KMS-11 (cell line): ENCODE measurements around the gene PTGES3.

ENCODE experiments used
- H2AFZ ChIP-seq: fragments of 200-600 bp; sonication (generic); 2 replicates; pipeline ENCODE4 v1.6.1; 2016; ENCODE audit warnings: antibody characterized with exemption, mixed run types, low read depth
- H3K27ac ChIP-seq: fragments of 200-600 bp; sonication (generic); 2 replicates; pipeline ENCODE4 v1.6.1; 2016; ENCODE audit warnings: mild to moderate bottlenecking, mixed run types
- H3K27me3 ChIP-seq: fragments of 200-600 bp; sonication (generic); 2 replicates; pipeline ENCODE4 v1.6.1; 2017; ENCODE audit warnings: mild to moderate bottlenecking, low read depth, mixed run types, moderate library complexity; ENCODE audit not compliant: insufficient read depth
- H3K36me3 ChIP-seq: fragments of 200-600 bp; sonication (generic); 2 replicates; pipeline ENCODE4 v1.6.1; 2017; ENCODE audit warnings: mild to moderate bottlenecking, mixed run types; ENCODE audit not compliant: insufficient read depth
- H3K4me1 ChIP-seq: fragments of 200-600 bp; sonication (generic); 2 replicates; pipeline ENCODE4 v1.6.1; 2016; ENCODE audit warnings: mild to moderate bottlenecking, low read depth, mixed run types; ENCODE audit not compliant: poor library complexity, severe bottlenecking
- H3K4me2 ChIP-seq: fragments of 200-600 bp; sonication (generic); 2 replicates; pipeline ENCODE4 v1.7.0; 2016; ENCODE audit warnings: mild to moderate bottlenecking, mixed run types
- H3K4me3 ChIP-seq: fragments of 200-600 bp; sonication (generic); IDR thresholded peaks from 2 replicates; pipeline ENCODE4 v1.6.1; 2017; ENCODE audit warnings: low read depth, low read length, mixed read lengths; ENCODE audit not compliant: insufficient read depth
- H3K79me2 ChIP-seq: fragments of 200-600 bp; sonication (generic); 2 replicates; pipeline ENCODE4 v1.6.1; 2016; ENCODE audit warnings: low read depth, mixed run types; ENCODE audit not compliant: insufficient read depth
- H3K9ac ChIP-seq: fragments of 200-600 bp; sonication (generic); 2 replicates; pipeline ENCODE4 v1.6.1; 2016; ENCODE audit warnings: mild to moderate bottlenecking, mixed run types
- H4K20me1 ChIP-seq: fragments of 200-600 bp; sonication (generic); 2 replicates; pipeline ENCODE4 v1.6.1; 2016; ENCODE audit warnings: mild to moderate bottlenecking, mixed run types; ENCODE audit not compliant: insufficient read depth
- TF ChIP-seq, protein P1 (sequence below): fragments of 200-600 bp; sonication (generic); conservative IDR thresholded peaks from 2 replicates; pipeline ENCODE4 v1.6.1; 2017; ENCODE audit warnings: low read depth, mild to moderate bottlenecking, antibody characterized with exemption, low read length, moderate library complexity, mixed read lengths

PTGES3 gene

DNA sequence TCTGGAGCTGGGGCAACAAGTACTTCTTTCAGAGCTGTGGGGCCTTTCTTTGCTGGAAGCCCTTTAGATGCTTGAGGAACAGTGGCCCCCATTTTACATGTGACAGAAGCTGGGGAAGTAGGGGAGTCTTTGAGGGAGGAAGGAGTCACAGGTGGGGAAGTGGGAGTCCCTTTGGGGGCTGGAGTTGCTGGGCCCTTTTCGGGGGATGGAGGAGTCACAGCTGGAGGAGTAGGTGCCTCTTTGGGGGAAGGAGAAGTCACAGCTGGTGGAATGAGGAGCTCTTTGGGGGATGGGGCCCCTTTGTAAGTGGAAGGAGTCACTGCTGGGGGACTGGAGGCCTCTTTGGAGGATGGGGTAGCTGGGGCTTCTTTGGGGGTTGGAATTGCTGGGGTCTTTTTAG lies 28.4 kb upstream of the PTGES3 start:
- Histone ChIP-seq H3K4me3 (no peak overlapping the region), H2AFZ (no peak overlapping the region), H3K27me3 (no peaks in the 10 kb centered on the region), H3K9ac (no peak overlapping the region), H3K27ac (no peak overlapping the region; the same call in 1 of the 2 replicates), H4K20me1 (peaks cover 60% of the 10 kb centered on the region), H3K36me3 (peaks cover 41% of the 10 kb centered on the region; the same call in 1 of the 2 replicates), H3K4me1 (peaks cover 60% of the 10 kb centered on the region), H3K79me2 (peaks cover 75% of the 10 kb centered on the region), H3K4me2 (no peak overlapping the region)
- TF ChIP-seq, protein P1, sequence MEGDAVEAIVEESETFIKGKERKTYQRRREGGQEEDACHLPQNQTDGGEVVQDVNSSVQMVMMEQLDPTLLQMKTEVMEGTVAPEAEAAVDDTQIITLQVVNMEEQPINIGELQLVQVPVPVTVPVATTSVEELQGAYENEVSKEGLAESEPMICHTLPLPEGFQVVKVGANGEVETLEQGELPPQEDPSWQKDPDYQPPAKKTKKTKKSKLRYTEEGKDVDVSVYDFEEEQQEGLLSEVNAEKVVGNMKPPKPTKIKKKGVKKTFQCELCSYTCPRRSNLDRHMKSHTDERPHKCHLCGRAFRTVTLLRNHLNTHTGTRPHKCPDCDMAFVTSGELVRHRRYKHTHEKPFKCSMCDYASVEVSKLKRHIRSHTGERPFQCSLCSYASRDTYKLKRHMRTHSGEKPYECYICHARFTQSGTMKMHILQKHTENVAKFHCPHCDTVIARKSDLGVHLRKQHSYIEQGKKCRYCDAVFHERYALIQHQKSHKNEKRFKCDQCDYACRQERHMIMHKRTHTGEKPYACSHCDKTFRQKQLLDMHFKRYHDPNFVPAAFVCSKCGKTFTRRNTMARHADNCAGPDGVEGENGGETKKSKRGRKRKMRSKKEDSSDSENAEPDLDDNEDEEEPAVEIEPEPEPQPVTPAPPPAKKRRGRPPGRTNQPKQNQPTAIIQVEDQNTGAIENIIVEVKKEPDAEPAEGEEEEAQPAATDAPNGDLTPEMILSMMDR: no peak

DNA sequence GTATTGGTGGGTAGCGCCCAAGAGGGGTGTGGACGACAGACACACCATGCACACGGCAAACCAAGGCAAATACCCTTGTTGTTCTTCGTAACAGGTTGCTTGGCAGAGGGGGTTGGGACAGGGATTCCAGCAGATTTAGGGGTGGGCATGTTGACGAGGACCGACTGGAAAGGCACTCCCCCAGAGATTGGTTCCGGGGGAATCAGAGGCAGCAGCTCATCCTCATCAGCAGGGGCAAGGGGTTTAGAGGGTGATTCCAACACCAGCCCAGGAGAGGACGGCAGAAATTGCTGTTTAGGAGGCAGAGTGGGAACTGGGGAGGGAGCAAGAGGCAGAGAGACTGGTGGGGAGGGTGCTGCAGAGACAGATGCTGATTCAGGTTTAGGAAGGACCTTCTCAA lies 27.7 kb upstream of the PTGES3 start:
- H3K27me3 ChIP-seq: no peaks in the 10 kb centered on the region
- H3K79me2 ChIP-seq: peaks cover 69% of the 10 kb centered on the region
- TF ChIP-seq, protein P1: no peak
- no peak overlapping the region; the same call in 1 of the 2 replicates for H3K27ac ChIP-seq
- no peak overlapping the region for H3K4me2 ChIP-seq
- peaks cover 54% of the 10 kb centered on the region for H3K4me1 ChIP-seq
- H4K20me1 ChIP-seq: peaks cover 56% of the 10 kb centered on the region
- peaks cover 40% of the 10 kb centered on the region; the same call in 1 of the 2 replicates for H3K36me3 ChIP-seq
- H2AFZ ChIP-seq: no peak overlapping the region
- no peak overlapping the region for H3K9ac ChIP-seq
- no peak overlapping the region for H3K4me3 ChIP-seq

DNA sequence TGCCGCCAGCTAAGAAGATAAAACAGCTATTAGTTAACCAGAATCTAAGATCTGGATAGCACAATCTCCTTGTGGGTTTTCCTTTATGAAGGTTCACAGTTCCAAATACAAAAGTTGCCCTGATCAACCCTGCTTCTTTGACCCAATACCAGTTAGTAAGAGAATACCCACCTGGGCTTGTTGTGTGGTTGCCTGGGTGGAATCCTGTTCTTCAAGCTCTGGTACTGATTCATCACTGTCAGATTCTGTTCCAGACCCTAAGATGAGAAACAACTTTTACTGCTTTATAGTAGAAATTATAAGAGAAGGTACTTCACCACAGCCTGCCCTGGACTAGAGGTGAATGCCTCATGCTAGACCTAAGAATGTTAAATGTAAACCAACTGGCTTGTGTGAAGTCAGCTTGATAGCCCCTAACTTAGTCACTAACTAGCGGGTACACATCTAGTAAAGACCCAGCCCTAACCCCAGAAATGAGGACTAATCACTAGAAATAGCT lies 26.4 kb upstream of the PTGES3 start:
- H3K36me3 ChIP-seq: peaks cover 27% of the 10 kb centered on the region; the same call in 1 of the 2 replicates
- no peak overlapping the region for H3K9ac ChIP-seq
- H3K4me3 ChIP-seq: no peak overlapping the region
- H4K20me1 ChIP-seq: peaks cover 42% of the 10 kb centered on the region
- peaks cover 55% of the 10 kb centered on the region for H3K79me2 ChIP-seq
- H3K4me2 ChIP-seq: no peak overlapping the region
- peaks cover 40% of the 10 kb centered on the region for H3K4me1 ChIP-seq
- H2AFZ ChIP-seq: no peak overlapping the region
- H3K27ac ChIP-seq: no peak overlapping the region
- TF ChIP-seq, protein P1: no peak
- no peaks in the 10 kb centered on the region for H3K27me3 ChIP-seq

DNA sequence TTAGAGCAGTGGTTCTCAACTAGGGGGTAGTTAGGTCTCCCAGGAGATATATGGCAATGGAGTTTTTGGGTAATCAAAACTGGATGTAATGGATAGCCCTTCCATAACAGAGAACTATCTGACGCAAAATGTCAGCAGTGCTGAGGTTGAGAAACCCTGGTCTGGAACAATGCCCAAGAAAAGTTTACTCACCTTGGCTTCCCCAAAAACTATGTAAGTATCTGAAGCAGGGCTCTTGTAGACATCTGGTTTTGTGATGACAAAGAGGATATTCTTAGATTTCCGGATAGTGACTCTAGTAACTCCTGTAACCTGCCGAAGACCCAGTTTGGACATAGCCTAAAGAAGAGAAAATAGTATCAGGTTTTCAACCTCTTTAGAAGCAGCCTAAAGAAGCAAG lies 25.3 kb upstream of the PTGES3 start:
- peaks cover 44% of the 10 kb centered on the region for H3K79me2 ChIP-seq
- no peak overlapping the region for H3K4me2 ChIP-seq
- peaks cover 26% of the 10 kb centered on the region; the same call in 1 of the 2 replicates for H3K36me3 ChIP-seq
- no peak overlapping the region for H3K9ac ChIP-seq
- H4K20me1 ChIP-seq: peaks cover 34% of the 10 kb centered on the region
- no peak overlapping the region for H3K27ac ChIP-seq
- H3K4me1 ChIP-seq: peaks cover 29% of the 10 kb centered on the region
- H3K27me3 ChIP-seq: no peaks in the 10 kb centered on the region
- TF ChIP-seq, protein P1: no peak
- no peak overlapping the region for H2AFZ ChIP-seq
- H3K4me3 ChIP-seq: no peak overlapping the region
